Dermis blood vessel endothelial cell (primary cell): ENCODE results near the gene FLT3. TPM values are rescaled to one million over a fixed set of nuclear protein-coding genes. Genes with fewer than 3 reads are reported as not detected.
"Not testable (repeated sequence)": the region's sequence is repeated elsewhere in the genome, so short reads cannot be mapped to it uniquely, and the experiment has no call there.

ENCODE experiments used
- DNase-seq: peaks from one replicate; pipeline ENCODE4 v3.0.0; 2010
- total RNA-seq: library from RNA; depleted of rRNA; stranded (reverse); fragments of >200 nt; gene quantifications from 2 replicates; pipeline ENCODE4 v1.2.3, GENCODE V29; 2014

FLT3 gene
- total RNA-seq, 1 donor from 2014 or later, result not detected

DNA sequence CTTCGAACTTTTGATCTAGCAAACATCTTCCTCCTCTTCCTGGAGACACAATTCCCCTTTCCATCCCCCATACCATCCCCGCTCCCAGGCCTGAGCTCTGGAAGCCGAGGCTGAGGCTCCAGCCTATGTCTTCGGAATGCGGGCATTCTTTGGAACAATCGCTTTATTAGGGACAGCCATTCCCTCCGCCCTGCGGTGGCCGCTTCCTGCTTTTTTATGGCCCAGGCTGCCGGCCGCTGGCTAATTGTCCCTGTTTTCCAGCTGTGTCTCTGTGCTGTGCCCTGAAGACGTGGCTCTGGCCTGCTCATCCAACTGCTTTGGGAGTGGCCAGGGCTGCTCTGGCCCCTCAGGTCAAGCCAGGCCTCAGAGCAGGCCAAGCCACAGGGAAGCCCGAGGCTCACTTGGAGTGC lies 129.1 kb downstream of the FLT3 start:
- DNase-seq, result no peak

DNA sequence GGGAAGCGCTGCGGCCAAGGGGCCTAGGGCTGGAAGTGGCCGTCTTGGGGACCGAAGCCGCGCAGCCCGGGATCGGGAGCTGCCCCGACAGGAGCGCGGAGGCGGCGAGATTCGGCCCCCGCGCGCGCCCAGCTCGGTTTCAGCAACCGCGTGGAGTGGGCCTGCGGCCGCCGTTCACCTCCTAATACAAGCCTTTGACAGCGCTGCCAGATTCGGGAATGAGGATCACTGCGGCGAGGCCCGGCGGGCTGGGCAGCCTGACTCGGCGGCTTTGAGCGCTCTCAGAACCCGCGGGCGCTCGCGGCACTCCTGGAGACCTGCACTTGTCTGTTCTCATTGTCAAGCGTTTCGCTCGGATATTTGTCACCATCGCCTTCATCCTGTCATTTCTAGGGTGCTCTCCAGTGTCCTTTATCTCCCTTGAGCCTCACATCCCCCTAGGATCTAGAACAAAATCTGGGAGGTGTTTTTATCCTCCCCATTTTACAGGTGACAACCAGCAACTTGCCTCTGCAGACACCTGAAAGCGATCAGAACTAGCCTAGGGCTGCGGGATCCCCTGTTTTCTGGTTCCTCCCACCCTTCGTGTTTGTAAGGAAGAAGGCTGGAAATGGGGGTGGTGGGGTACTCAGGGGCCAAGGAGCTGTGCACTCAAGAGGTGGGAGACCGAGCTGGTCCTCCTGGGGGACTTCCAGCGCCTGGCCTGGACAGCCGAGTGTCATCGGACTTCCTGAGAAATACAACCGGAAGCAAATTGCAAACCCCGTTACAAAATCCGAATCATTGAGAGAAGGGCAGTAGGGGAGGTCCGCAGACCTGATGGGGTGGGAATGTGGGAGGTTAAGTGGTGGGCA lies 129.8 kb downstream of the FLT3 start:
- DNase-seq, result no peak

DNA sequence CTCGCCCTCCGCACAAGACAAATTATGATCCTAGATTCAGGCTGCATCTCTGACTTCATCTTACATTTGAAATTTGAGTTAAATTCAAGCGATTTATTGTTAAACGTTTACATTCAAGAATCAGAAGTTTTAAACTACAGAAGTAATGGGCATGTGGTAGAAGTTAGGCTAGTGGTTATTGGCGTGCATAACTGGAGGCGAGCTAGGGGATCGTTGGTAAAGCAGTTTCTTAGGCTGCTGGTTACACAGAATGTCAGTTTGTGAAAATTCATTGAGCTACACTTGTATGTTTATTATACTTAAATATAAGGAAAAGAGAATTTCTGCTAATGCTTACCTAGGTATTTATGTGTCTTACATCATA lies 130.5 kb downstream of the FLT3 start:
- no peak for DNase-seq

DNA sequence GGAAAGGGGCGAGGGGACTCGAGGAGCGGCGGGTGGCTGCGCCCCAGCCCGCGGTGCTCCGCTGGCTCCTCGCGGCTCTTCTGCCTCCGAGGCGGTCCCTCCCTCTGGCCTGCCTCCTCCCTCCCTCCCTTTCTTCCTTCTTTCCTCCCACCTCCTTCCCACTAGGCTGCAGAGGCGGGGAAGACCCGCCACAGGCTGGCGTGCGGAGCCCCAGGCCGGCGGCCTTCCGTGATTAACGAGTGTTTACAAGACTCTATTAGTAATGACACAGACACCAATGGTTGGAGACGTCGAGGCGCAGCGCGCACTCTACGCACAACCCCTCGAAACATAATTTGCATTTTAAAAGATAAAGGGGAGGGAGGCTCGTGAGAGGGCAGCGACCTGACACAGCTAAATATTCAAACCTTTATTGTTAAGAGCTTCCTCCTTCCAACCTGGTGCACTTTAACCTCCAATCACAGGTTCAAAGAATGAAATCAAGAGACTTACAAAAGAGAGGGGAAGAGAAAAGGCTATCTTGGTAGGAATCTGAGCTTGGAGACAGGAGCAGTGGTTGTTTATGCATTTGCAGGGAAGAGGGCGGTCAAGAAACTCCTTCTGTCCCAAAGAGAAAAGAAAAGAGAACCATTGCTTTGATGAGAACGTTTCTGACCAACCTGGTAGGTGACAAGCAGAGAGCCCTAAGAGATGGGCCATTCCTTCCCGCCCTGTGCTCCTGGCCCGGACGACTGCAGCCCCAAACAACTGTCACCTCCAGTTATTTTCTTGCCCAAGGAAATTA lies 131.1 kb downstream of the FLT3 start, which contains the start of gene CDX2:
TSS of gene CDX2 (minus strand) at position 234 of the 784 bp plus-strand sequence. CDS start 309 bp downstream, outside the sequence.
- DNase-seq, result no peak

- no peak for DNase-seq
Observed at GRCh38 chr13:27968316-27969081, 131.9 kb downstream of the FLT3 start.

- DNase-seq, result no peak
Observed at GRCh38 chr13:27967736-27968315, 132.6 kb downstream of the FLT3 start.

GRCh38 chr13:27967203-27967735 lies 133.1 kb downstream of the FLT3 start:
- no peak for DNase-seq

DNA sequence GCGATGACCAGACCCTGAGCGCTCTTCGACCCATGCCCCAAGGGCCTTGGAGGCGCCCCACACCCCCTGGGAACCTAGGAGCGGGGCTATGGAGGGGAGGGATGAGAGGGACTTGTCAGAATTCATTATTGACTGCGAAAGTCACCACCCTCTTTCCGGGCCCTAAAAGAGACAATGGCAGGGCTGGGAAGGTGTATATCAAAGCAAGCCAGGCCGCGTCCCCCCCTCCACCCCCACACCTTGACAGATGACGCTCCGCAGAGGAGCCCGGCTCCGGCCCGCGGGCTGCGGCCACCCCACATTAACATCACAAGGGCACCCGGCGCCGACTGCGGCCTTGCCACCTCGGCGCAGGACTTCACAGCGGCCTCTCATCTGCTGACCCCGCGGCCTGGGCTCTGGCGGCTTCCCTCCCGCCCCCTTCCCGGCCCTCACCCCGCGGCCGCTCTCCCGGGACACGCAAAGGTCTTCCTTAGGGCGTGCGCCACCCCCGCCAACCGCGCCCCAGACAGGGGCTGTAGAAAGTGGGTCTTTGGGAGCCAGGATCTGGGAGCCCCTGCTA lies 133.7 kb downstream of the FLT3 start:
- DNase-seq, result no peak

GRCh38 chr13:27965740-27966640 lies 134.4 kb downstream of the FLT3 start:
- no peak for DNase-seq

- DNase-seq, result no peak
Observed at GRCh38 chr13:27965343-27965739, 135.0 kb downstream of the FLT3 start.

GRCh38 chr13:27964741-27965323 lies 135.5 kb downstream of the FLT3 start:
- no peak for DNase-seq

DNA sequence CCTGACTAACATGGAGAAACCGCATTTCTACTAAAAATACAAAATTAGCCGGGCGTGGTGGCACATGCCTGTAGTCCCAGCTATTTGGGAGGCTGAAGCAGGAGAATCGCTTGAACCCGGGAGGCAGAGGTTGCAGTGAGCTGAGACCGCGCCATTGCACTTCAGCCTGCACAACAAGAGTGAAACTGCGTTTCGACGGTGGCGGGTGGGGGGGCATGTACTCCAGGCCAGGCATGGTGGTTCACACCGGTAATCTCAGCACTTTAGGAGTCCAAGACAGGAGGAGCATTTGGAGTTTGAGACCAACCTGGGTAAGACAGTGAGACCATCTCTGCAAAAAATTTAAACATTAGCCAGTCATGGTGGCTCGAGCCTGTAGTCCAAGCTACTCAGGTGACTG lies 136.2 kb downstream of the FLT3 start:
- not testable (repeated sequence) for DNase-seq

GRCh38 chr13:27963491-27963890 lies 136.9 kb downstream of the FLT3 start:
- no peak for DNase-seq

DNA sequence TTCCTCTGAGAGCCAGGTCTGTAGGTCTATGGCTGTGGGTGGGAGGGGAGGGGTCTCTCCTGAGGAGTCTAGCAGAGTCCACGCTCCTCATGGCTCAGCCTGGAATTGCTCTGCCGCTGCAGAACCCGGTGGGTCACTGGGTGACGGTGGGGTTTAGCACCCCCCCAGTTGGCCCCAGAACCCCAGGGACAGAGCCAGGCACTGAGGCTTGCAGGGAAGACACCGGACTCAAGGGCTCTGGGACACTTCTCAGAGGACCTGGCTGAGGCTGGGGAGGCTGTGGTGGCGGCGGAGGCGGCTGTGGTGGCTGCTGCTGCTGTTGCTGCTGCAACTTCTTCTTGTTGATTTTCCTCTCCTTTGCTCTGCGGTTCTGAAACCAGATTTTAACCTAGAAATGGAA lies 137.4 kb downstream of the FLT3 start:
- no peak for DNase-seq

- no peak for DNase-seq
Observed at GRCh38 chr13:27962128-27962841, 138.1 kb downstream of the FLT3 start.

DNA sequence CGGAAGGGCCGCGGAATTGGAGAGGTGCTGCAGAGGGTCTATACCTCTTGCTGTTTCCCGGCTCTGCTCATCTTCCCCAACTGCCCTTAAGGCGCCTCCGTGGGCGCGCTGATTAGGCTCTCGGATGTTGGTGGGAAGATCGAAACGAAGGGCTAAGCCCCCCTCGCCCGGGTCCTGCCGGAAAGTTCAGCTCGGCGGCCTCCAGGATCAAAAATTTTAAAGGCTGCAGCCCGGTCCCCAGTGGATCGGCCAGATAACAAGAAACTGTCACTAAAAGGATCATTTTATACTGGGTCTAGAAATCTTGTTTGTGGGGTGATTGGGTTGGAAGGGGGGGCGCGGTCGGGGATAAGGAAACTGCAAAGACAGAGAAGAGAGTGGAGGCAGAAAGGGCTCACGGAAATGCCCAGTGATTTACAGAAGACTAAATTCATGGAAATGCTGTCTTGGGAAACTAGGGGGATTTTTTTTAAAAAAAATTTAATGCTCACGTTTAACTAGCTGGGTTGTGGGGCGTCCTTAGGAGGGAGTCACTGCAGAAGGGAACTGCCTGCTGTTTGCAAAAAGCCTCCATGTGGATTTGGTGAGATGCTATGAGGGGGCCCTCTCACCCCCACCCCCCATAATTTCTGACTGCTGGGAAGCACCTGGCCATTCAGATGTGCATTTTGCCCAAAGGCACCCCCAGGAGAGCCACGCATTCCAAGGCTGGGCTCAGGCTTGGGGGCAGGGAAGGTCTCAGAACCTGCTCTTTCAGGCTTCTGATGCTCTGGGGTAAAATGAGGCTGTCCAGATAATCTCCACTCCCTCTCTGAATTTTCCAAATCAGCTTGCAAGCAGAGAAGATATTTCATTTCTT lies 138.9 kb downstream of the FLT3 start:
- no peak for DNase-seq

DNA sequence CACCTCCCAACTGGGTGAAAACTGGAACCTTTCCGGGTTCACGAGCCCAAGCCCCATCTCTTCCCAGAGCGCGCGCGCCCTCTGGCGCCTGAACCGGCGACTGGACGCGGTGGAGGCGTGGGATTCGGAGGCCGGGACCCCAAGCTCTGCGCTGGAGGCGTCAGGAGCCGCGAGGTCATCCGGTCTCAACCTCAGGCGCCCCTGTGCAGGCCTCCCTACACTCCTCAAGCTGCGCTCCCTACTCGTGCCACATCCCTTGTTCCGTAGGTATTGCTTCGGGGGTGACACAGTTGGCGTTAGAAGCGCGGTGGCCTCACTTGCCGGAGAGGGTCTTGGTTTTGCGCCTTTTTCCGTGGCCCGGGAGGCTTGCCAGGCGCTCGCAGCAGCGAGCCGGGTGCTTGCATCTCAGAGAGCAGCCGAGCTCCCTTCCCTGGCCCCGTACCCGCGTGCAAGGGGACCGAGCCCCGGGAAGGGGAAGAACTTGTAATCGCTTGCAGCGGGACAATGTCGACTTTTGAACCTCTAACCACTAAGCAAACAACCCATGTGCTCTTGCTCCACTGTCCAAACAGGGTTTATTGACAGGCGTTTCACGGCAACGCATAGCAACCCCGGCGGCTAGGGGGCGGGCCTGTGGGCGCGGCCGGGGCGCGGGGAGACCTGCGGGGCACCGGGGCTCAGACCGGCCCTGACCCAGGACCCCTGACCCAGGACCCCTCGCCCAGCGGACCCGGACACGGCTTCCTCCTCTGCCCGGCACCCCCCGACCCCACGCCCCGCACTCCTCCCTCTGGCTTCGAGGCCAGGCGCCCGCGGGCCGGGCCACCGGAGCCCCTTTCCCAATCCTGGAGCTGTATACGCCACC lies 139.8 kb downstream of the FLT3 start:
- peak; percentile 30 for DNase-seq

GRCh38 chr13:27959976-27960361 lies 140.4 kb downstream of the FLT3 start:
- no peak for DNase-seq
